ELF-1 (cell line): Measurements from ENCODE around the gene RUFY1.
A peak's percentile ranks its signal among the peaks of the same experiment; 100 is the strongest.
"Not testable (repeated sequence)": the region's sequence is repeated elsewhere in the genome, so short reads cannot be mapped to it uniquely, and the experiment has no call there.

Experiments used
- DNase-seq: peaks from one replicate; pipeline ENCODE4 v3.0.0-alpha.2; 2016; ENCODE audit warnings: low read depth, low spot score

Gene RUFY1

GRCh38 chr5:179536676-179537075 is 13.7 kb upstream of the RUFY1 start:
- no peak for DNase-seq

GRCh38 chr5:179542170-179542569 is 8.2 kb upstream of the RUFY1 start:
- no peak for DNase-seq

- not testable (repeated sequence) for DNase-seq
These were observed 7.1 kb upstream of the RUFY1 start for GRCh38 chr5:179543275-179543674.

- DNase-seq: no peak
These were observed 2.7 kb downstream of the RUFY1 start for GRCh38 chr5:179553006-179553405.

DNA sequence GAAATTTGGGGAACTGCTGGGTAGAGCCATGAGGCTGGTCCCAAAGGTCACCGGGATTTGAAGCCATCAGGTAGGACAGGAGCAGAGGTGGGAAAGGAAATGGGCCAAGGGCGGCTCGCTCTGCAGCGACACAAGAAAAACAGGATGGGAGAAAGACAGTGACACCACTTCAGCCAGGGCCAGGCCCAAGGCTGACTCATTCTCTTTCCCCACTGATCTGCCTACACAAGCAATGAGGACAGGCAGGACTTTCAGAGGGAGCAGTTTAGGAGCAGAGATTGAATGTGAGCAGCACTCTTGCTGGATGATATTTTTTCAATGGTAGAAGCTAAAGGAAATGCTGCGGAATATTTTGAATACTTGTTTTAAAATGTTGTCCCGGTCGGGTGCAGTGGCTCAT is 3.5 kb downstream of the RUFY1 start:
- peak; percentile 68 for DNase-seq

- no peak for DNase-seq
These were observed 4.6 kb downstream of the RUFY1 start for GRCh38 chr5:179554981-179555380.

- peak; percentile 28 for DNase-seq
These were observed 8.0 kb downstream of the RUFY1 start for GRCh38 chr5:179558261-179558799.

DNA sequence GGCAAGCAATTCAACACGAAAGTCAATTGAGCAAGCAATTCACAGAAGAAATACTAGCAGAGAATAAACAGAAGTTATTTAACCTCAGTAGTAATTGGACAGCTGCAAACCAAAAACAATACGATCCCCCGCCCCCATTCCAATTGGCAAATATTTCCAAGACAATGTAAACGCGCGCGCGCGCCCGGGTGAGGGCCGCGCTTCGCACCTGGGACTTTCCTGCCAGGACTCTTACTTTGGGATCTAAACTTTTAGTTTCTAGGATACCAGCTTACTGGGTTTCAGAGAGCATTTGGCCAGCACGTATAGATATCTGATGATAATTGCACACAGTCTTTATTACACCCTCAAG is 8.6 kb downstream of the RUFY1 start:
- peak; percentile 79 for DNase-seq

DNA sequence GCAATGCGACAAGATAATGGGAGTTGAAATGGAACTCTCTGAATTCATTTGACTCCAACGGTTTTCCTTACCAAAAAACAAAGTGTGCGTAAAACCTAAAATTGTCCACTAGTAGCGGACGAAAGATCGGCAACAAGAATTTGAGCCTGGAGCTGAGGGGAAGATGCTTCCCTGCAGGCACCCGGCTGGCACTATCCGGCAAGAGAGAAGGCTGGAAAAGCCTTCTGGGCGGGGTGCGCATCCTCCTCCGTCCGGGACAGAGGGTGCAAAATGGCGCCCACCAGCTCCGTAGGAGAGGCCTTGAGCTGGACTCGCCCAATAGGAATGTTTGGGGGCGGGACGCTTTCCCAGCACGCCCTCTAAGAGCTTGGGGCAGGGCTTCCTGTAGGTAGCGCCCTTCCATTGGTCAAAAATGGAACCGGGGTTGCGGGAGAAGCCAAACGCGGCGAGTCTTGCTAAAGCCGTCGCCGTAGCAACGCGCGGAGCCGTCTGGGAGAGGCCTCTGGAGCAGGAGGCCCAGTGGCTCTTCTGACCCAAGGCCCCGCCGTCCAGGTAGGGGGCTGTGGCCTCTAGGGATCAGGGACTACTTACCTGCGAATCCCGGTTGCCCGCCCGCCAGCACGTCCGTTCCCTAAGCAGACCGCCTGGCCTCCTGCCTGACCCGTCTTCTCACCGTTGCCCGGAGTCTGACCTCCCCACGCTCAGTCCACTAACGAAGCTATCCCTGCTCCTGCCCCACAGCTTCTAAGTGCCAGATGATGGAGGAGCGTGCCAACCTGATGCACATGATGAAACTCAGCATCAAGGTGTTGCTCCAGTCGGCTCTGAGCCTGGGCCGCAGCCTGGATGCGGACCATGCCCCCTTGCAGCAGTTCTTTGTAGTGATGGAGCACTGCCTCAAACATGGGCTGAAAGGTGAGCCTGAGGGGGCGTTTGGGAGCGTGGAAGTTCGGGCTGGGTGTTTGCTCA is 9.2 kb downstream of the RUFY1 start:
- DNase-seq: peak; percentile 99

GRCh38 chr5:179564526-179564925 is 14.2 kb downstream of the RUFY1 start:
- no peak for DNase-seq

DNA sequence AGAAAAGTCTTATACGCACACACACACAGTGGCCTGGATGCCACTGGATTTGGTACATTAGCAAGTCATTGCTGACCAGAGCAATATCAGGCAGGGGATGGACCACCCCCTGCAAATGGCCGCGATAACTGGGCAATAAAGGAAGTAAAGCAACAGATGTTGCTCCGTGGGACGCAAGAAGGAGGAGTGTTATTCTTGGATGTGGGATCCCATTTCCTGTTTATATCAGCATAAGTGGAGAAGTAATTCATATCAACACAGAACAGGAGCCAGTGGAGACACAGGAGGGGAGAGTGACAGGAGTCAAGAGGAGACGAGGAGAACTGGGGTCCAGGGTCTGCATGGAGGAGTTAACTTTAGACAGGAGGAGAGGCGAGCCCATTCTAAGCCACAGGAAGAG is 18.4 kb downstream of the RUFY1 start:
- no peak for DNase-seq

DNA sequence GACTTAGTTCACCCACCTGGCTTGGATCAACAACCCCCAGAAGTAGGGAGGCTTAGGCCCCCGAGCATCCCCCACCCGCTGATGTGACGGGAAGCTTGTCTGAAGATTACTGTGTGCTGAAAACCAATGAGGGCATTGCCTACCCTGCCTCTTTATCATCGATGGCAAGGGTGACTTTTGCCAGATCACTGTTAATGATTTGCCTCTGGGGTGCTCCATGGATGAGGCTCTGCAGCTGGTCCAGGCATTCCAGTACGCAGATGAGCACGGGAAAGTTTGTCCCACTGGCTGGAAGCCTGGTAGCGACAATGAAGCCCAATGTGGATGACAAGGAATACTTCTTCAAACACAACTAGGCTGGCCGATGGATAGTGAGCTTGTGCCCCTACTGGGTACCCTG is 22.0 kb downstream of the RUFY1 start:
- DNase-seq: no peak

- peak; percentile 44 for DNase-seq
These were observed 27.1 kb downstream of the RUFY1 start for GRCh38 chr5:179577286-179577960.

- no peak for DNase-seq
These were observed 35.6 kb downstream of the RUFY1 start for GRCh38 chr5:179585941-179586401.

GRCh38 chr5:179588166-179588565 is 37.8 kb downstream of the RUFY1 start:
- DNase-seq: peak; percentile 60

GRCh38 chr5:179595916-179596315 is 45.6 kb downstream of the RUFY1 start:
- DNase-seq: no peak

GRCh38 chr5:179596421-179596820 is 46.1 kb downstream of the RUFY1 start:
- DNase-seq: no peak

DNA sequence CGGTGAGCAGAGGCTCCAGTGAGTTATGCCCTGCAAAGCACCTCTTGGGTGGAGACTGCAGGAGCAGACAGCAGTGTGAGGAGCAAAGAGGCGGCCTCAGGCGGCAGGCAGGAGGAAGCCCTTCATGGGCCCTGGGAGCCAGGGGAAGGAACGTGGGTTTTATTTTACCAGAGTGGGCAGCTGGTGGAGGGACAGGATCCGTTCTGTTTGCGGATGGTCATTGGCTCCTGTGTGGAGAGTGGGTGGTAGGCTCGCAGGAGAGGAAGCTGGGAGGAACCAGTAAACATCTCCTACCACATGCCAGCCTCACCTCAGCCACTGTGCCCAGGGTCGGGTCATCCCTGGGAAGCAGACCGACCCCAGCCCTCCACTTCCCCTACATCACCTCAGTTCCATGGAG is 48.7 kb downstream of the RUFY1 start:
- no peak for DNase-seq

GRCh38 chr5:179599566-179599965 is 49.2 kb downstream of the RUFY1 start:
- DNase-seq: no peak

DNA sequence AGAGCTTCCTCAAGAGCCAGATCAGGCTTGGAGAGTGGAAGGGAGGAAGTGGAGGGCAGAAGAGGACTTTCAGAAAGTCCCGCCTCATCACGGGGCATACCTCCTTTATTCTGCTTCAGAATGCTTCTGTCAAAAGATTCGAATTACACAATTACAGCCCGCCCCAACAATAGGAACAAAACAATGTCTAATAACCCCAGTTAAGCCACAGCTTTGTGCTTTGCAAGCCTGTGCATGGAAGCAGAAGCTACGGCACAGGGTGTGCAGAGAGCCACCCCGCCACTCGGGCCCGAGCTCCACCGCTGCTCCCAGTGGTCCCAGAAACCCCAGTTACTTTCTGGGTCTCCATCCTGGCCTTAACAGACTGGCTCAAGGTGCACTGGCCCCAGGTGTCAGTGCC is 49.6 kb downstream of the RUFY1 start:
- DNase-seq: no peak

- no peak for DNase-seq
These were observed 51.7 kb downstream of the RUFY1 start for GRCh38 chr5:179601871-179602625.

DNA sequence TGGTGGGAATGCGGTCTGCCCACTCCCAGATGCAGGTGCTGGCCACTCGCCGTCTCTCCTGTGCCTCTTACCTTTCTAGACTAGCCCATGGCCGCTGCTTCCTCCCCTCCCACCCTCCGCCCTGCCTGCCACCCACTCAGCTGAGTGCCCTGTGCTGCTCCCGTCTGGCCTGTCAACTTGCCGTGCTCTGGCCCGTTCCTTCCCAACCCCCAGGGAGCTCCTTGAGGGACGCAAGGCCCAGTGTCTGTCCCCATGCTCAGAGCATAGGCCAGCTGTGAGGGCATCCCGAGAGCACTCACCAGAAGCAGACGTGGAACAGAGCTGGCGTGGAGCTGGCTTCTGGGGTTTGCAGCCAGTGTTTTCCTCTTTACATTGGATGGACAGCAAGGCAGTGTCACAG is 53.0 kb downstream of the RUFY1 start:
- no peak for DNase-seq
